H1 (cell line): ENCODE measurements around the gene ZNF845. TPM values are rescaled to one million over a fixed set of nuclear protein-coding genes. Genes with fewer than 3 reads are reported as not detected.
"Not testable (repeated sequence)": the region's sequence is repeated elsewhere in the genome, so short reads cannot be mapped to it uniquely, and the experiment has no call there.

Experiments
- CTCF ChIA-PET: fragments of 300-600 bp; sonication (Branson Sonifier 250); formaldehyde crosslinking; loops from one replicate; lab custom pipeline; 2021; ENCODE audit not compliant: partially characterized antibody; lab: Charles Lee
- POLR2A ChIA-PET: fragments of 300-600 bp; sonication (Branson Sonifier 250); formaldehyde crosslinking; loops from one replicate; lab custom pipeline; 2021; ENCODE audit warnings: inconsistent platforms; ENCODE audit not compliant: partially characterized antibody; lab: Charles Lee
- DNase-seq, 2 experiments: peaks; one replicate each; pipeline versions ENCODE4 v3.0.0 to v3.0.0-alpha.2; 2010 to 2022; ENCODE audit warnings: low spot score in 2 of 2, low read depth in 1 of 2, mixed read lengths in 1 of 2
- FAIRE-seq: peaks from 2 replicates; lab custom pipeline; 2011; peaks lifted over from hg19 to GRCh38; lab: Jason Lieb, UNC
- H2AFZ ChIP-seq: 2 replicates; pipeline ENCODE4 v1.8.1; 2012; ENCODE audit warnings: low read length, inconsistent platforms
- H2AK5ac ChIP-seq: 2 replicates; pipeline ENCODE4 v1.6.1; 2013; ENCODE audit warnings: low read depth, low read length
- H2BK120ac ChIP-seq: replicated peaks from 2 replicates; pipeline ENCODE3; 2013; ENCODE audit warnings: low read depth, low read length, inconsistent platforms
- H2BK12ac ChIP-seq: 2 replicates; pipeline ENCODE4 v1.6.1; 2013; ENCODE audit warnings: low read depth, low read length
- H2BK15ac ChIP-seq: 2 replicates; pipeline ENCODE4 v1.6.1; 2013; ENCODE audit warnings: low read length
- H2BK20ac ChIP-seq: 2 replicates; pipeline ENCODE4 v1.6.1; 2013; ENCODE audit warnings: low read length
- H2BK5ac ChIP-seq: 2 replicates; pipeline ENCODE4 v1.6.1; 2013; ENCODE audit warnings: low read depth, low read length
- H3K14ac ChIP-seq: 2 replicates; pipeline ENCODE4 v1.6.1; 2013; ENCODE audit warnings: inconsistent platforms; ENCODE audit not compliant: insufficient read length
- H3K18ac ChIP-seq: 2 replicates; pipeline ENCODE4 v1.6.1; 2013; ENCODE audit warnings: low read length; ENCODE audit errors: extremely low read depth
- H3K23ac ChIP-seq: 2 replicates; pipeline ENCODE4 v1.6.1; 2013; ENCODE audit warnings: inconsistent platforms; ENCODE audit not compliant: insufficient read length
- H3K23me2 ChIP-seq: 2 replicates; pipeline ENCODE4 v1.6.1; 2013; ENCODE audit warnings: low read depth, low read length
- H3K27ac ChIP-seq: 2 replicates; pipeline ENCODE4 v1.6.1; 2011; ENCODE audit warnings: low read depth, low read length, inconsistent platforms
- H3K27me3 ChIP-seq, 4 experiments: replicated peaks in 1 of 4; 1 replicate in 1 of 4; 2 replicates in 3 of 4; pipeline versions ENCODE4 v1.6.1 to v1.8.1; 2011 to 2013; ENCODE audit warnings: low read length in 3 of 4, mild to moderate bottlenecking in 3 of 4, inconsistent platforms in 2 of 4, mixed read lengths in 2 of 4, moderate library complexity in 1 of 4; ENCODE audit not compliant: control insufficient read depth in 3 of 4, insufficient read depth in 3 of 4; ENCODE audit errors: extremely low read depth in 1 of 4
- H3K36me3 ChIP-seq, 4 experiments: 2 replicates each; pipeline versions ENCODE4 v1.6.1 to v1.8.1; 2011 to 2013; ENCODE audit warnings: mild to moderate bottlenecking in 4 of 4, low read length in 3 of 4, moderate library complexity in 2 of 4, control low read depth in 1 of 4, inconsistent platforms in 1 of 4; ENCODE audit not compliant: insufficient read depth in 4 of 4, control insufficient read depth in 2 of 4
- H3K4ac ChIP-seq: replicated peaks from 2 replicates; pipeline ENCODE3; 2013; ENCODE audit warnings: low read length, low read depth, mixed read lengths, inconsistent platforms; ENCODE audit not compliant: insufficient read length
- H3K4me1 ChIP-seq, 4 experiments: replicated peaks in 1 of 4; 1 replicate in 1 of 4; 2 replicates in 3 of 4; pipeline versions ENCODE4 v1.6.1 to v1.8.1; 2011 to 2013; ENCODE audit warnings: low read length in 3 of 4, inconsistent platforms in 2 of 4, mixed read lengths in 1 of 4; ENCODE audit not compliant: insufficient read depth in 4 of 4, control insufficient read depth in 3 of 4
- H3K4me2 ChIP-seq, 2 experiments: 2 replicates each; pipeline versions ENCODE4 v1.6.1 to v1.8.1; 2011 to 2013; ENCODE audit warnings: low read depth in 2 of 2, low read length in 2 of 2, control low read depth in 1 of 2, inconsistent platforms in 1 of 2, mild to moderate bottlenecking in 1 of 2; ENCODE audit not compliant: insufficient read depth in 1 of 2
- H3K4me3 ChIP-seq, 4 experiments: fragments of 200-600, 300-600 bp in 1 of 4; sonication (generic), shearing (Covaris generic), sonication (Bioruptor Twin) in 1 of 4; 2 replicates each; pipeline versions ENCODE4 v1.5.1 to v1.8.1; 2011 to 2016; ENCODE audit warnings: low read length in 4 of 4, low read depth in 3 of 4, control low read depth in 2 of 4, inconsistent platforms in 2 of 4, mild to moderate bottlenecking in 2 of 4, mixed read lengths in 1 of 4, moderate library complexity in 1 of 4; ENCODE audit not compliant: insufficient read depth in 2 of 4; ENCODE audit errors: extremely low read depth in 1 of 4
- H3K56ac ChIP-seq: replicated peaks from 2 replicates; pipeline ENCODE3; 2013; ENCODE audit warnings: low read depth, mild to moderate bottlenecking, mixed read lengths, low read length, inconsistent platforms; ENCODE audit not compliant: insufficient read length
- H3K79me1 ChIP-seq: 2 replicates; pipeline ENCODE4 v1.6.1; 2013; ENCODE audit warnings: low read depth, low read length, control low read depth
- H3K79me2 ChIP-seq, 2 experiments: 2 replicates each; pipeline versions ENCODE4 v1.6.1 to v1.8.1; 2012 to 2013; ENCODE audit warnings: low read length in 2 of 2, mild to moderate bottlenecking in 2 of 2, inconsistent platforms in 1 of 2; ENCODE audit not compliant: insufficient read depth in 2 of 2, control insufficient read depth in 1 of 2
- H3K9ac ChIP-seq, 4 experiments: replicated peaks in 1 of 4; 1 replicate in 1 of 4; 2 replicates in 3 of 4; pipeline versions ENCODE4 v1.6.1 to v1.8.1; 2011 to 2013; ENCODE audit warnings: low read depth in 3 of 4, low read length in 3 of 4, control low read depth in 2 of 4, mild to moderate bottlenecking in 2 of 4, moderate library complexity in 2 of 4, inconsistent platforms in 1 of 4; ENCODE audit errors: extremely low read depth in 1 of 4
- H3K9me3 ChIP-seq, 2 experiments: 2 replicates each; pipeline versions ENCODE4 v1.6.1 to v1.8.1; 2012 to 2013; ENCODE audit warnings: mild to moderate bottlenecking in 2 of 2, moderate library complexity in 2 of 2, control low read depth in 1 of 2, inconsistent platforms in 1 of 2, low read depth in 1 of 2, low read length in 1 of 2, mixed read lengths in 1 of 2; ENCODE audit not compliant: insufficient read depth in 2 of 2
- H4K20me1 ChIP-seq, 2 experiments: replicated peaks in 1 of 2; 2 replicates each; pipeline versions ENCODE3 to v1.8.1; 2011 to 2013; ENCODE audit warnings: inconsistent platforms in 2 of 2, low read length in 2 of 2, mild to moderate bottlenecking in 1 of 2; ENCODE audit not compliant: insufficient read depth in 2 of 2, control insufficient read depth in 1 of 2
- H4K5ac ChIP-seq: 2 replicates; pipeline ENCODE4 v1.6.1; 2013; ENCODE audit warnings: low read length, low read depth, mixed read lengths, inconsistent platforms; ENCODE audit not compliant: insufficient read length
- H4K8ac ChIP-seq: 2 replicates; pipeline ENCODE4 v1.8.0; 2013; ENCODE audit warnings: mild to moderate bottlenecking, moderate library complexity, low read length, inconsistent platforms; ENCODE audit not compliant: insufficient read depth; ENCODE audit errors: extremely low read depth
- H4K91ac ChIP-seq: replicated peaks from 2 replicates; pipeline ENCODE3; 2013; ENCODE audit warnings: low read length, mixed read lengths, inconsistent platforms; ENCODE audit not compliant: insufficient read length
- ATF3 ChIP-seq: IDR thresholded peaks from 2 replicates; pipeline ENCODE4 v1.6.1; 2011; ENCODE audit warnings: low read depth, mild to moderate bottlenecking, low read length; ENCODE audit not compliant: insufficient read depth
- WGBS, 2 experiments: shearing (Covaris generic) in 1 of 2; methylation state at CpG; one replicate each; pipeline versions ENCODE4 v1.1.6 to v1.1.7; 2013 to 2015; ENCODE audit warnings: low lambda C conversion rate in 2 of 2, mixed read lengths in 2 of 2, inconsistent platforms in 1 of 2, low coverage in 1 of 2, missing lambda C conversion rate in 1 of 2; ENCODE audit not compliant: insufficient replicate concordance in 2 of 2, insufficient coverage in 1 of 2, insufficient read length in 1 of 2; ENCODE audit errors: extremely low coverage in 1 of 2, missing lambda C conversion rate in 1 of 2; 5-methylcytosine and 5-hydroxymethylcytosine counted together
- polyA plus RNA-seq, 7 experiments: library from polyadenylated mRNA; depleted of rRNA in 3 of 7; stranded (reverse) in 5 of 7; unstranded in 2 of 7; fragments of >200 nt in 5 of 7; fragments of 200-250 nt in 2 of 7; gene quantifications; 1 replicate in 5 of 7; 2 replicates in 1 of 7; 4 replicates in 1 of 7; pipeline versions ENCODE4 v1.2.1 to v1.2.3, GENCODE V29; 2011 to 2013; ENCODE audit warnings: missing spikeins in 2 of 7, mixed read lengths in 2 of 7
- total RNA-seq: library from RNA; stranded (reverse); fragmentation: NEBNext Ultra II Directional; extraction: Animal tissue kit (Norgen Biotek cat#: 25700); gene quantifications from 2 replicates; pipeline ENCODE4 v1.2.1, GENCODE V29; 2021

Gene ZNF845
- total and polyA plus RNA-seq, 2 of the 8 experiments (the other 6 are each of a cell fraction or from before 2014, with no cell fraction given): 3.6 to 22.5 TPM

- no peak for TF ChIP-seq ATF3
Observed at GRCh38 chr19:53394974-53395839, 61.7 kb downstream of the ZNF845 start, which contains the start of gene ZNF765 (continued).

GRCh38 chr19:53395840-53396524 is 62.4 kb downstream of the ZNF845 start:
- not testable (repeated sequence) for H2AK5ac ChIP-seq, H2AFZ ChIP-seq, H4K20me1 ChIP-seq, H3K9me3 ChIP-seq, H3K14ac ChIP-seq, H2BK12ac ChIP-seq, H2BK15ac ChIP-seq, FAIRE-seq, H4K5ac ChIP-seq, H3K4me1 ChIP-seq, H4K8ac ChIP-seq, H2BK5ac ChIP-seq, DNase-seq, H3K4ac ChIP-seq, H3K79me1 ChIP-seq, H3K56ac ChIP-seq, H2BK20ac ChIP-seq, H3K18ac ChIP-seq, H3K79me2 ChIP-seq, H3K27ac ChIP-seq, H3K23me2 ChIP-seq, H2BK120ac ChIP-seq, H3K27me3 ChIP-seq, H3K23ac ChIP-seq, H4K91ac ChIP-seq
- Histone ChIP-seq H3K4me2 (peak overlapping the region; percentile 81 to 83), H3K9ac (peak overlapping the region in 1 of 4 experiments; percentile 73; a peak in 1 of 7 replicates), H3K36me3 (peaks cover 0 to 18% (median 1%) of the 10 kb centered on the region in 4 experiments; a peak in 3 of 8 replicates), H3K4me3 (peak overlapping the region; percentile 87 to 96 (median 89))
- ChIA-PET CTCF (interaction anchor here (1.8 kb wide), 1 partner anchor 200 kb away, joined by 6 read pairs; no protein-coding TSS in a partner anchor), POLR2A (interaction anchor here (0.8 to 1.8 kb wide), 3 partner anchors 8 to 43 kb away, joined by 3 to 5 read pairs (median 3); no protein-coding TSS in a partner anchor)
- WGBS, 2 experiments: 11% methylated on average over 9 of the region's 9 CpGs; no CpG with 5 or more reads in 1 of the 2 experiments
